H1 (cell line): ENCODE data around the gene IFT81. TPM values are rescaled to one million over a fixed set of nuclear protein-coding genes. Genes with fewer than 3 reads are reported as not detected.

Experiments
- CTCF ChIA-PET: fragments of 300-600 bp; sonication (Branson Sonifier 250); formaldehyde crosslinking; loops from one replicate; lab custom pipeline; 2021; ENCODE audit not compliant: partially characterized antibody; lab: Charles Lee
- POLR2A ChIA-PET: fragments of 300-600 bp; sonication (Branson Sonifier 250); formaldehyde crosslinking; loops from one replicate; lab custom pipeline; 2021; ENCODE audit warnings: inconsistent platforms; ENCODE audit not compliant: partially characterized antibody; lab: Charles Lee
- DNase-seq, 2 experiments: peaks; one replicate each; pipeline versions ENCODE4 v3.0.0 to v3.0.0-alpha.2; 2010 to 2022; ENCODE audit warnings: low spot score in 2 of 2, low read depth in 1 of 2, mixed read lengths in 1 of 2
- FAIRE-seq: peaks from 2 replicates; lab custom pipeline; 2011; peaks lifted over from hg19 to GRCh38; lab: Jason Lieb, UNC
- H2AFZ ChIP-seq: 2 replicates; pipeline ENCODE4 v1.8.1; 2012; ENCODE audit warnings: low read length, inconsistent platforms
- H2AK5ac ChIP-seq: 2 replicates; pipeline ENCODE4 v1.6.1; 2013; ENCODE audit warnings: low read depth, low read length
- H2BK120ac ChIP-seq: replicated peaks from 2 replicates; pipeline ENCODE3; 2013; ENCODE audit warnings: low read depth, low read length, inconsistent platforms
- H2BK12ac ChIP-seq: 2 replicates; pipeline ENCODE4 v1.6.1; 2013; ENCODE audit warnings: low read depth, low read length
- H2BK15ac ChIP-seq: 2 replicates; pipeline ENCODE4 v1.6.1; 2013; ENCODE audit warnings: low read length
- H2BK20ac ChIP-seq: 2 replicates; pipeline ENCODE4 v1.6.1; 2013; ENCODE audit warnings: low read length
- H2BK5ac ChIP-seq: 2 replicates; pipeline ENCODE4 v1.6.1; 2013; ENCODE audit warnings: low read depth, low read length
- H3K14ac ChIP-seq: 2 replicates; pipeline ENCODE4 v1.6.1; 2013; ENCODE audit warnings: inconsistent platforms; ENCODE audit not compliant: insufficient read length
- H3K18ac ChIP-seq: 2 replicates; pipeline ENCODE4 v1.6.1; 2013; ENCODE audit warnings: low read length; ENCODE audit errors: extremely low read depth
- H3K23ac ChIP-seq: 2 replicates; pipeline ENCODE4 v1.6.1; 2013; ENCODE audit warnings: inconsistent platforms; ENCODE audit not compliant: insufficient read length
- H3K23me2 ChIP-seq: 2 replicates; pipeline ENCODE4 v1.6.1; 2013; ENCODE audit warnings: low read depth, low read length
- H3K27ac ChIP-seq: 2 replicates; pipeline ENCODE4 v1.6.1; 2011; ENCODE audit warnings: low read depth, low read length, inconsistent platforms
- H3K27me3 ChIP-seq, 4 experiments: replicated peaks in 1 of 4; 1 replicate in 1 of 4; 2 replicates in 3 of 4; pipeline versions ENCODE4 v1.6.1 to v1.8.1; 2011 to 2013; ENCODE audit warnings: low read length in 3 of 4, mild to moderate bottlenecking in 3 of 4, inconsistent platforms in 2 of 4, mixed read lengths in 2 of 4, moderate library complexity in 1 of 4; ENCODE audit not compliant: control insufficient read depth in 3 of 4, insufficient read depth in 3 of 4; ENCODE audit errors: extremely low read depth in 1 of 4
- H3K36me3 ChIP-seq, 4 experiments: 2 replicates each; pipeline versions ENCODE4 v1.6.1 to v1.8.1; 2011 to 2013; ENCODE audit warnings: mild to moderate bottlenecking in 4 of 4, low read length in 3 of 4, moderate library complexity in 2 of 4, control low read depth in 1 of 4, inconsistent platforms in 1 of 4; ENCODE audit not compliant: insufficient read depth in 4 of 4, control insufficient read depth in 2 of 4
- H3K4ac ChIP-seq: replicated peaks from 2 replicates; pipeline ENCODE3; 2013; ENCODE audit warnings: low read length, low read depth, mixed read lengths, inconsistent platforms; ENCODE audit not compliant: insufficient read length
- H3K4me1 ChIP-seq, 4 experiments: replicated peaks in 1 of 4; 1 replicate in 1 of 4; 2 replicates in 3 of 4; pipeline versions ENCODE4 v1.6.1 to v1.8.1; 2011 to 2013; ENCODE audit warnings: low read length in 3 of 4, inconsistent platforms in 2 of 4, mixed read lengths in 1 of 4; ENCODE audit not compliant: insufficient read depth in 4 of 4, control insufficient read depth in 3 of 4
- H3K4me2 ChIP-seq, 2 experiments: 2 replicates each; pipeline versions ENCODE4 v1.6.1 to v1.8.1; 2011 to 2013; ENCODE audit warnings: low read depth in 2 of 2, low read length in 2 of 2, control low read depth in 1 of 2, inconsistent platforms in 1 of 2, mild to moderate bottlenecking in 1 of 2; ENCODE audit not compliant: insufficient read depth in 1 of 2
- H3K4me3 ChIP-seq, 4 experiments: fragments of 200-600, 300-600 bp in 1 of 4; sonication (generic), shearing (Covaris generic), sonication (Bioruptor Twin) in 1 of 4; 2 replicates each; pipeline versions ENCODE4 v1.5.1 to v1.8.1; 2011 to 2016; ENCODE audit warnings: low read length in 4 of 4, low read depth in 3 of 4, control low read depth in 2 of 4, inconsistent platforms in 2 of 4, mild to moderate bottlenecking in 2 of 4, mixed read lengths in 1 of 4, moderate library complexity in 1 of 4; ENCODE audit not compliant: insufficient read depth in 2 of 4; ENCODE audit errors: extremely low read depth in 1 of 4
- H3K56ac ChIP-seq: replicated peaks from 2 replicates; pipeline ENCODE3; 2013; ENCODE audit warnings: low read depth, mild to moderate bottlenecking, mixed read lengths, low read length, inconsistent platforms; ENCODE audit not compliant: insufficient read length
- H3K79me1 ChIP-seq: 2 replicates; pipeline ENCODE4 v1.6.1; 2013; ENCODE audit warnings: low read depth, low read length, control low read depth
- H3K79me2 ChIP-seq, 2 experiments: 2 replicates each; pipeline versions ENCODE4 v1.6.1 to v1.8.1; 2012 to 2013; ENCODE audit warnings: low read length in 2 of 2, mild to moderate bottlenecking in 2 of 2, inconsistent platforms in 1 of 2; ENCODE audit not compliant: insufficient read depth in 2 of 2, control insufficient read depth in 1 of 2
- H3K9ac ChIP-seq, 4 experiments: replicated peaks in 1 of 4; 1 replicate in 1 of 4; 2 replicates in 3 of 4; pipeline versions ENCODE4 v1.6.1 to v1.8.1; 2011 to 2013; ENCODE audit warnings: low read depth in 3 of 4, low read length in 3 of 4, control low read depth in 2 of 4, mild to moderate bottlenecking in 2 of 4, moderate library complexity in 2 of 4, inconsistent platforms in 1 of 4; ENCODE audit errors: extremely low read depth in 1 of 4
- H3K9me3 ChIP-seq, 2 experiments: 2 replicates each; pipeline versions ENCODE4 v1.6.1 to v1.8.1; 2012 to 2013; ENCODE audit warnings: mild to moderate bottlenecking in 2 of 2, moderate library complexity in 2 of 2, control low read depth in 1 of 2, inconsistent platforms in 1 of 2, low read depth in 1 of 2, low read length in 1 of 2, mixed read lengths in 1 of 2; ENCODE audit not compliant: insufficient read depth in 2 of 2
- H4K20me1 ChIP-seq, 2 experiments: replicated peaks in 1 of 2; 2 replicates each; pipeline versions ENCODE3 to v1.8.1; 2011 to 2013; ENCODE audit warnings: inconsistent platforms in 2 of 2, low read length in 2 of 2, mild to moderate bottlenecking in 1 of 2; ENCODE audit not compliant: insufficient read depth in 2 of 2, control insufficient read depth in 1 of 2
- H4K5ac ChIP-seq: 2 replicates; pipeline ENCODE4 v1.6.1; 2013; ENCODE audit warnings: low read length, low read depth, mixed read lengths, inconsistent platforms; ENCODE audit not compliant: insufficient read length
- H4K8ac ChIP-seq: 2 replicates; pipeline ENCODE4 v1.8.0; 2013; ENCODE audit warnings: mild to moderate bottlenecking, moderate library complexity, low read length, inconsistent platforms; ENCODE audit not compliant: insufficient read depth; ENCODE audit errors: extremely low read depth
- H4K91ac ChIP-seq: replicated peaks from 2 replicates; pipeline ENCODE3; 2013; ENCODE audit warnings: low read length, mixed read lengths, inconsistent platforms; ENCODE audit not compliant: insufficient read length
- BACH1 ChIP-seq: IDR thresholded peaks from 2 replicates; pipeline ENCODE4 v1.6.1; 2012; ENCODE audit warnings: low read length, improper control_type of control experiment
- CBX5 ChIP-seq: fragments of 300-800, 300-1000 bp; sonication (generic); IDR thresholded peaks from 2 replicates; pipeline ENCODE4 v1.7.1; 2016; ENCODE audit warnings: antibody characterized with exemption, low read length, low read depth
- E2F6 ChIP-seq: IDR thresholded peaks from 2 replicates; pipeline ENCODE4 v1.6.1; 2012; ENCODE audit warnings: inconsistent platforms
- EGR1 ChIP-seq: IDR thresholded peaks from 2 replicates; pipeline ENCODE4 v1.6.1; 2011; ENCODE audit warnings: low read depth, low read length, borderline replicate concordance
- KDM1A ChIP-seq: fragments of 200-600, 300-600 bp; sonication (generic); IDR thresholded peaks from 2 replicates; pipeline ENCODE4 v1.7.1; 2016; ENCODE audit warnings: mild to moderate bottlenecking, low read length, borderline replicate concordance
- SP2 ChIP-seq: IDR thresholded peaks from 2 replicates; pipeline ENCODE4 v1.6.1; 2012; ENCODE audit warnings: mild to moderate bottlenecking, low read length, inconsistent platforms
- TAF1 ChIP-seq: IDR thresholded peaks from 2 replicates; pipeline ENCODE4 v1.6.1; 2011; ENCODE audit warnings: mild to moderate bottlenecking, low read depth, low read length
- WGBS, 2 experiments: shearing (Covaris generic) in 1 of 2; methylation state at CpG; one replicate each; pipeline versions ENCODE4 v1.1.6 to v1.1.7; 2013 to 2015; ENCODE audit warnings: low lambda C conversion rate in 2 of 2, mixed read lengths in 2 of 2, inconsistent platforms in 1 of 2, low coverage in 1 of 2, missing lambda C conversion rate in 1 of 2; ENCODE audit not compliant: insufficient replicate concordance in 2 of 2, insufficient coverage in 1 of 2, insufficient read length in 1 of 2; ENCODE audit errors: extremely low coverage in 1 of 2, missing lambda C conversion rate in 1 of 2; 5-methylcytosine and 5-hydroxymethylcytosine counted together
- polyA plus RNA-seq, 7 experiments: library from polyadenylated mRNA; depleted of rRNA in 3 of 7; stranded (reverse) in 5 of 7; unstranded in 2 of 7; fragments of >200 nt in 5 of 7; fragments of 200-250 nt in 2 of 7; gene quantifications; 1 replicate in 5 of 7; 2 replicates in 1 of 7; 4 replicates in 1 of 7; pipeline versions ENCODE4 v1.2.1 to v1.2.3, GENCODE V29; 2011 to 2013; ENCODE audit warnings: missing spikeins in 2 of 7, mixed read lengths in 2 of 7
- total RNA-seq: library from RNA; stranded (reverse); fragmentation: NEBNext Ultra II Directional; extraction: Animal tissue kit (Norgen Biotek cat#: 25700); gene quantifications from 2 replicates; pipeline ENCODE4 v1.2.1, GENCODE V29; 2021

The IFT81 gene
- total and polyA plus RNA-seq, 2 of the 8 experiments (the other 6 are each of a cell fraction or from before 2014, with no cell fraction given) = 4.1 to 14.5 TPM

- no peak overlapping the region for H3K23ac ChIP-seq
- no peak overlapping the region for H3K27ac ChIP-seq
- H3K79me2 ChIP-seq = no peaks in the 10 kb centered on the region
- no peak overlapping the region for H2AFZ ChIP-seq
- no peak overlapping the region for H3K56ac ChIP-seq
- no peak overlapping the region for H2BK5ac ChIP-seq
- H3K36me3 ChIP-seq = no peaks in the 10 kb centered on the region
- H3K4ac ChIP-seq = no peak overlapping the region
- no peak overlapping the region for H4K91ac ChIP-seq
- WGBS, 2 experiments = 90% methylated on average over 9 of the region's 9 CpGs; no CpG with 5 or more reads in 1 of the 2 experiments
- H3K4me2 ChIP-seq = no peak overlapping the region
- H3K9me3 ChIP-seq = no peaks in the 10 kb centered on the region
- H2AK5ac ChIP-seq = no peak overlapping the region
- H2BK12ac ChIP-seq = no peak overlapping the region
- H3K4me3 ChIP-seq = no peak overlapping the region
- H3K14ac ChIP-seq = no peak overlapping the region
- no peaks in the 10 kb centered on the region for H3K23me2 ChIP-seq
- H2BK120ac ChIP-seq = no peak overlapping the region
- POLR2A ChIA-PET = no interaction called here
- H4K8ac ChIP-seq = no peak overlapping the region
- TF ChIP-seq CBX5 (no peak), SP2 (no peak), KDM1A (no peak), EGR1 (no peak), TAF1 (no peak), BACH1 (peak; percentile 55; the same call in 1 of the 2 replicates), E2F6 (no peak)
- H4K5ac ChIP-seq = no peak overlapping the region
- no peaks in the 10 kb centered on the region for H4K20me1 ChIP-seq
- H3K9ac ChIP-seq = no peak overlapping the region
- no peaks in the 10 kb centered on the region for H3K27me3 ChIP-seq
- no peak for DNase-seq
- H3K79me1 ChIP-seq = no peaks in the 10 kb centered on the region
- no peak for FAIRE-seq
- H3K18ac ChIP-seq = no peak overlapping the region
- H3K4me1 ChIP-seq = 0 out of 7 replicates have a peak, but pooled peaks cover 0 to 2% (median 0%) of the 10 kb centered on the region in 4 experiments
- H2BK15ac ChIP-seq = no peak overlapping the region
- CTCF ChIA-PET = interaction anchor here (1.4 kb wide), 1 partner anchor 9 kb away, joined by 4 read pairs; no protein-coding TSS in a partner anchor
- H2BK20ac ChIP-seq = no peak overlapping the region
Observed at GRCh38 chr12:110253176-110253575, 129.0 kb downstream of the IFT81 start.
